Astrocyte (in vitro differentiated cells and primary cell): ENCODE results near the gene OVCA2. TPM values are rescaled to one million over a fixed set of nuclear protein-coding genes. Genes with fewer than 3 reads are reported as not detected.

Experiments
- DNase-seq: peaks from one replicate; pipeline ENCODE4 v3.0.0-alpha.2; 2010; ENCODE audit warnings: low read depth
- FAIRE-seq: peaks from 2 replicates; lab custom pipeline; 2011; peaks lifted over from hg19 to GRCh38; lab: Jason Lieb, UNC
- H2AFZ ChIP-seq: 2 replicates; pipeline ENCODE4 v1.6.0; 2012; ENCODE audit warnings: low read depth, low read length, inconsistent platforms
- H3K27ac ChIP-seq: 2 replicates; pipeline ENCODE4 v1.5.1; 2011; ENCODE audit warnings: low read depth, low read length, inconsistent platforms
- H3K27me3 ChIP-seq: 2 replicates; pipeline ENCODE4 v1.6.0; 2011; ENCODE audit warnings: low read length, inconsistent platforms; ENCODE audit not compliant: insufficient read depth
- H3K36me3 ChIP-seq: 2 replicates; pipeline ENCODE4 v1.5.1; 2011; ENCODE audit warnings: low read length, inconsistent platforms; ENCODE audit not compliant: insufficient read depth
- H3K4me1 ChIP-seq: 2 replicates; pipeline ENCODE4 v1.5.1; 2011; ENCODE audit warnings: low read length, inconsistent platforms; ENCODE audit not compliant: insufficient read depth
- H3K4me2 ChIP-seq: 2 replicates; pipeline ENCODE4 v1.6.0; 2012; ENCODE audit warnings: low read length, inconsistent platforms
- H3K4me3 ChIP-seq: 2 replicates; pipeline ENCODE4 v1.5.1; 2011; ENCODE audit warnings: low read depth, mild to moderate bottlenecking, low read length, inconsistent platforms; ENCODE audit not compliant: insufficient read depth
- H3K79me2 ChIP-seq: 2 replicates; pipeline ENCODE4 v1.6.0; 2012; ENCODE audit warnings: mild to moderate bottlenecking, low read length, inconsistent platforms; ENCODE audit not compliant: insufficient read depth
- H3K9ac ChIP-seq: 2 replicates; pipeline ENCODE4 v1.6.0; 2012; ENCODE audit warnings: mild to moderate bottlenecking, low read length, inconsistent platforms
- H3K9me3 ChIP-seq: 2 replicates; pipeline ENCODE4 v1.5.1; 2012; ENCODE audit warnings: low read depth, mild to moderate bottlenecking, low read length, inconsistent platforms; ENCODE audit not compliant: insufficient read depth
- H4K20me1 ChIP-seq: 2 replicates; pipeline ENCODE4 v1.6.0; 2012; ENCODE audit warnings: low read length, inconsistent platforms; ENCODE audit not compliant: insufficient read depth
- H3K27ac Mint-ChIP-seq: one replicate; pipeline ENCODE4 v1.8.0; 2021; ENCODE audit warnings: mild to moderate bottlenecking, mixed read lengths; ENCODE audit not compliant: unreplicated experiment
- H3K27me3 Mint-ChIP-seq: one replicate; pipeline ENCODE4 v1.8.0; 2021; ENCODE audit warnings: low read depth, mixed read lengths; ENCODE audit not compliant: unreplicated experiment
- H3K36me3 Mint-ChIP-seq: one replicate; pipeline ENCODE4 v1.8.0; 2021; ENCODE audit warnings: low read depth, mixed read lengths; ENCODE audit not compliant: unreplicated experiment
- H3K4me1 Mint-ChIP-seq: one replicate; pipeline ENCODE4 v1.8.0; 2021; ENCODE audit warnings: low read depth, mixed read lengths; ENCODE audit not compliant: unreplicated experiment
- H3K4me3 Mint-ChIP-seq: one replicate; pipeline ENCODE4 v1.8.0; 2021; ENCODE audit warnings: mild to moderate bottlenecking, moderate library complexity, mixed read lengths; ENCODE audit not compliant: unreplicated experiment
- H3K9me3 Mint-ChIP-seq: one replicate; pipeline ENCODE4 v1.8.0; 2021; ENCODE audit warnings: mild to moderate bottlenecking, mixed read lengths; ENCODE audit not compliant: unreplicated experiment
- CTCF ChIP-seq: IDR thresholded peaks from 2 replicates; pipeline ENCODE4 v1.5.1; 2011; ENCODE audit warnings: low read depth, mild to moderate bottlenecking, inconsistent platforms, low read length, moderate library complexity; ENCODE audit not compliant: insufficient read depth
- EZH2 ChIP-seq: IDR thresholded peaks from 2 replicates; pipeline ENCODE4 v1.6.1; 2012; ENCODE audit warnings: mild to moderate bottlenecking, low read length, inconsistent platforms; ENCODE audit not compliant: insufficient read depth
- total RNA-seq: library from RNA; stranded (reverse); gene quantifications from 2 replicates; pipeline ENCODE4 v1.2.1, GENCODE V29; 2021

The OVCA2 gene
- total RNA-seq, 1 donor from 2014 or later = 36.8 TPM

GRCh38 chr17:1994707-1995106 lies 47.1 kb upstream of the OVCA2 start:
- Histone ChIP-seq H3K9me3 (no peaks in the 10 kb centered on the region), H3K36me3 (no peaks in the 10 kb centered on the region), H3K9ac (no peak overlapping the region), H3K79me2 (no peaks in the 10 kb centered on the region), H3K27ac (no peak overlapping the region), H3K4me2 (no peak overlapping the region), H4K20me1 (no peaks in the 10 kb centered on the region), H2AFZ (no peak overlapping the region), H3K27me3 (no peaks in the 10 kb centered on the region), H3K4me1 (peaks cover 6% of the 10 kb centered on the region), H3K4me3 (no peak overlapping the region)
- DNase-seq (no peak), FAIRE-seq (no peak)
- H3K36me3 Mint-ChIP-seq = peaks cover 1% of the 10 kb centered on the region
- peaks cover 15% of the 10 kb centered on the region for H3K4me1 Mint-ChIP-seq
- TF ChIP-seq EZH2 (no peak), CTCF (no peak)
- H3K27ac Mint-ChIP-seq = no peak overlapping the region
- peaks cover 5% of the 10 kb centered on the region for H3K9me3 Mint-ChIP-seq
- no peak overlapping the region for H3K4me3 Mint-ChIP-seq
- peaks cover 33% of the 10 kb centered on the region for H3K27me3 Mint-ChIP-seq

- Histone ChIP-seq H3K27ac (no peak overlapping the region), H3K27me3 (no peaks in the 10 kb centered on the region), H3K4me1 (peaks cover 9% of the 10 kb centered on the region), H3K36me3 (no peaks in the 10 kb centered on the region), H3K9ac (no peak overlapping the region), H3K79me2 (no peaks in the 10 kb centered on the region), H2AFZ (no peak overlapping the region), H4K20me1 (no peaks in the 10 kb centered on the region), H3K9me3 (no peaks in the 10 kb centered on the region), H3K4me3 (no peak overlapping the region), H3K4me2 (no peak overlapping the region)
- Mint-ChIP-seq H3K27me3 (peaks cover 31% of the 10 kb centered on the region), H3K4me1 (peaks cover 15% of the 10 kb centered on the region), H3K27ac (no peak overlapping the region), H3K9me3 (peaks cover 5% of the 10 kb centered on the region), H3K4me3 (no peak overlapping the region), H3K36me3 (peaks cover 1% of the 10 kb centered on the region)
- FAIRE-seq (no peak), DNase-seq (no peak)
- TF ChIP-seq CTCF (no peak), EZH2 (no peak)
Measured at GRCh38 chr17:1995321-1995892, 46.4 kb upstream of the OVCA2 start.
